Smooth muscle cell (in vitro differentiated cells): Measurements from ENCODE around the gene RALB. TPM values are rescaled to one million over a fixed set of nuclear protein-coding genes. Genes with fewer than 3 reads are reported as not detected.
A peak's percentile ranks its signal among the peaks of the same experiment; 100 is the strongest.

ENCODE experiments used
- DNase-seq: peaks from one replicate; lab custom pipeline; 2025; ENCODE audit not compliant: unreplicated experiment; lab: John Stamatoyannopoulos, UW
- H2AFZ ChIP-seq: fragments of 200-600 bp; sonication (generic); 2 replicates; pipeline ENCODE4 v1.6.0; 2016; ENCODE audit warnings: antibody characterized with exemption, low read depth, mild to moderate bottlenecking
- H3F3A ChIP-seq: fragments of 200-600 bp; sonication (generic); 2 replicates; pipeline ENCODE4 v1.6.0; 2017; ENCODE audit warnings: antibody characterized with exemption, low read depth
- H3K27ac ChIP-seq: fragments of 200-600 bp; sonication (generic); 2 replicates; pipeline ENCODE4 v1.5.1; 2016; ENCODE audit warnings: low read depth, mild to moderate bottlenecking
- H3K27me3 ChIP-seq: fragments of 200-600 bp; sonication (generic); 2 replicates; pipeline ENCODE4 v1.6.1; 2016; ENCODE audit warnings: low read depth, mild to moderate bottlenecking
- H3K36me3 ChIP-seq: fragments of 200-600 bp; sonication (generic); 2 replicates; pipeline ENCODE4 v1.5.1; 2016; ENCODE audit warnings: low read depth
- H3K4me1 ChIP-seq: fragments of 200-600 bp; sonication (generic); 2 replicates; pipeline ENCODE4 v1.5.1; 2016; ENCODE audit warnings: low read depth
- H3K4me2 ChIP-seq: fragments of 200-600 bp; sonication (generic); 2 replicates; pipeline ENCODE4 v1.6.0; 2016; ENCODE audit warnings: mild to moderate bottlenecking
- H3K4me3 ChIP-seq: fragments of 200-600 bp; sonication (generic); 2 replicates; pipeline ENCODE4 v1.5.1; 2016; ENCODE audit warnings: mild to moderate bottlenecking
- H3K79me2 ChIP-seq: fragments of 200-600 bp; sonication (generic); 2 replicates; pipeline ENCODE4 v1.6.0; 2016; ENCODE audit warnings: low read depth, mild to moderate bottlenecking
- H3K9ac ChIP-seq: fragments of 200-600 bp; sonication (generic); 2 replicates; pipeline ENCODE4 v1.6.0; 2016; ENCODE audit warnings: low read depth
- H3K9me3 ChIP-seq: fragments of 200-600 bp; sonication (generic); replicated peaks from 2 replicates; pipeline ENCODE4 v1.5.1; 2016; ENCODE audit warnings: low read depth
- H4K20me1 ChIP-seq: fragments of 200-600 bp; sonication (generic); 2 replicates; pipeline ENCODE4 v1.6.0; 2016; ENCODE audit warnings: low read depth
- CTCF ChIP-seq: fragments of 200-600 bp; sonication (generic); IDR thresholded peaks from 2 replicates; pipeline ENCODE4 v1.5.1; 2017; ENCODE audit warnings: borderline replicate concordance, mild to moderate bottlenecking, antibody characterized with exemption; ENCODE audit not compliant: insufficient read depth, poor library complexity, severe bottlenecking
- WGBS: methylation state at CpG from one replicate; pipeline ENCODE4 v1.1.7; 2016; ENCODE audit warnings: low lambda C conversion rate; 5-methylcytosine and 5-hydroxymethylcytosine counted together
- polyA plus RNA-seq: library from polyadenylated mRNA; unstranded; fragments of >200 nt; fragmentation: Nextera tagmentation; extraction: Ambion mirVana; gene quantifications from 2 replicates; pipeline ENCODE4 v1.2.1, GENCODE V29; 2016
- total RNA-seq: library from RNA; depleted of rRNA; stranded (reverse); fragments of >200 nt; gene quantifications from 2 replicates; pipeline ENCODE4 v1.2.3, GENCODE V29; 2014

Gene RALB
- total and polyA plus RNA-seq, 2 experiments from 2014 or later, result 69.9 to 73.4 TPM

GRCh38 chr2:120239488-120240287 lies 13.0 kb upstream of the RALB start:
- H3K4me3 ChIP-seq, result no peak overlapping the region

GRCh38 chr2:120240901-120241429 lies 11.7 kb upstream of the RALB start:
- no peaks in the 10 kb centered on the region for H3K36me3 ChIP-seq
- H3K4me3 ChIP-seq, result no peak overlapping the region
- peaks cover 29% of the 10 kb centered on the region for H3K4me1 ChIP-seq
- H4K20me1 ChIP-seq, result no peaks in the 10 kb centered on the region
- H3K9ac ChIP-seq, result no peak overlapping the region
- WGBS, result 95% methylated on average over 10 of the region's 10 CpGs
- DNase-seq, result no peak
- H3K9me3 ChIP-seq, result no peaks in the 10 kb centered on the region
- no peaks in the 10 kb centered on the region for H3F3A ChIP-seq
- no peak overlapping the region for H3K27ac ChIP-seq
- TF ChIP-seq CTCF, result no peak
- H3K4me2 ChIP-seq, result no peak overlapping the region
- H3K79me2 ChIP-seq, result no peaks in the 10 kb centered on the region
- H2AFZ ChIP-seq, result no peak overlapping the region
- H3K27me3 ChIP-seq, result no peaks in the 10 kb centered on the region

More at GRCh38 chr2:120239488-120240287, 13.0 kb upstream of the RALB start:
- H3K79me2 ChIP-seq, result no peaks in the 10 kb centered on the region
- H3K9me3 ChIP-seq, result no peaks in the 10 kb centered on the region
- H3K27me3 ChIP-seq, result no peaks in the 10 kb centered on the region
- H4K20me1 ChIP-seq, result no peaks in the 10 kb centered on the region
- no peak for DNase-seq
- H3F3A ChIP-seq, result no peaks in the 10 kb centered on the region
- WGBS, result 51% methylated on average over 22 of the region's 22 CpGs
- H3K36me3 ChIP-seq, result no peaks in the 10 kb centered on the region
- no peak for TF ChIP-seq CTCF
- peak overlapping the region; percentile 19 for H3K4me2 ChIP-seq
- H3K27ac ChIP-seq, result peak overlapping the region; percentile 55
- H3K4me1 ChIP-seq, result peaks cover 22% of the 10 kb centered on the region
- no peak overlapping the region for H2AFZ ChIP-seq
- H3K9ac ChIP-seq, result no peak overlapping the region

GRCh38 chr2:120241684-120242083 lies 11.0 kb upstream of the RALB start:
- Histone ChIP-seq H3K36me3 (no peaks in the 10 kb centered on the region), H3K9me3 (no peaks in the 10 kb centered on the region), H3K4me3 (no peak overlapping the region), H3K9ac (no peak overlapping the region), H2AFZ (no peak overlapping the region), H3F3A (no peaks in the 10 kb centered on the region), H3K79me2 (no peaks in the 10 kb centered on the region), H4K20me1 (no peaks in the 10 kb centered on the region), H3K4me2 (no peak overlapping the region), H3K27me3 (no peaks in the 10 kb centered on the region), H3K4me1 (peaks cover 35% of the 10 kb centered on the region), H3K27ac (no peak overlapping the region)
- no peak for TF ChIP-seq CTCF
- DNase-seq, result no peak
- WGBS, result 96% methylated on average over 6 of the region's 6 CpGs
